Sigmoid colon (tissue), 4 donors: Measurements from ENCODE around the gene NCOR2.

Source experiments
- EP300 ChIP-seq, 4 donors: sonication (generic); formaldehyde crosslinking; IDR thresholded peaks; one replicate each; pipeline ENCODE4 v1.6.1; 2017; ENCODE audit warnings: antibody characterized with exemption in 4 of 4
- POLR2A ChIP-seq, 2 donors: fragments of 450-650 bp; IDR thresholded peaks; one replicate each; pipeline ENCODE4 v1.6.1; 2016; ENCODE audit warnings: antibody characterized with exemption in 2 of 2, mild to moderate bottlenecking in 2 of 2, moderate library complexity in 2 of 2
- POLR2AphosphoS5 ChIP-seq, 4 donors: sonication (generic); formaldehyde crosslinking; IDR thresholded peaks; one replicate each; pipeline ENCODE4 v1.6.1; 2017; ENCODE audit warnings: antibody characterized with exemption in 4 of 4
- TF ChIP-seq, protein P1 (sequence below), 4 experiments: fragments of 450-650 bp in 3 of 4; fragments of 200-600 bp in 1 of 4; IDR thresholded peaks; one replicate each; pipeline ENCODE4 v1.5.1; 2016 to 2019; ENCODE audit warnings: antibody characterized with exemption in 4 of 4, mild to moderate bottlenecking in 3 of 4, moderate library complexity in 2 of 4

DNA sequence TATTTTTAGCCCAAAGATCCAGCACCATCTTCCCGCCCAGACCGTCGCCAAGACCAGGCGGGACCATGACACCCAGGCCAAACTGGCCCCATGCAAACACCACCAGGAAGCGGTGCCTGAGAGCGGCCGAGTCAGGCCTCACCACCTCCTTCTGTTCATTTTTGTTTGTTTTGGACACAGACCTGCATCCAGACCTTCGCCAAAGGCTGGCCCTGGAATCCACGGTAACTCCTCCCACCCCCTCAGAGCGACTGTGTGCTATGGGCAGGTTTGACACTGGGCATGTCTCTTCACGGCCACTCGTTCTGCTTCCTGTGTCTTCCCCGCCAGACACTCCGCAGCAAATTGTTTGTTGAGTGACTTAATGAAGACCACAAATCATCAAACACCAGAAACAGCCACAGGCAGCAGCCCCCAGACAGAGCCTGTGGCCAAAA is 47.1 kb downstream of the NCOR2 start:
- TF ChIP-seq, protein P1, sequence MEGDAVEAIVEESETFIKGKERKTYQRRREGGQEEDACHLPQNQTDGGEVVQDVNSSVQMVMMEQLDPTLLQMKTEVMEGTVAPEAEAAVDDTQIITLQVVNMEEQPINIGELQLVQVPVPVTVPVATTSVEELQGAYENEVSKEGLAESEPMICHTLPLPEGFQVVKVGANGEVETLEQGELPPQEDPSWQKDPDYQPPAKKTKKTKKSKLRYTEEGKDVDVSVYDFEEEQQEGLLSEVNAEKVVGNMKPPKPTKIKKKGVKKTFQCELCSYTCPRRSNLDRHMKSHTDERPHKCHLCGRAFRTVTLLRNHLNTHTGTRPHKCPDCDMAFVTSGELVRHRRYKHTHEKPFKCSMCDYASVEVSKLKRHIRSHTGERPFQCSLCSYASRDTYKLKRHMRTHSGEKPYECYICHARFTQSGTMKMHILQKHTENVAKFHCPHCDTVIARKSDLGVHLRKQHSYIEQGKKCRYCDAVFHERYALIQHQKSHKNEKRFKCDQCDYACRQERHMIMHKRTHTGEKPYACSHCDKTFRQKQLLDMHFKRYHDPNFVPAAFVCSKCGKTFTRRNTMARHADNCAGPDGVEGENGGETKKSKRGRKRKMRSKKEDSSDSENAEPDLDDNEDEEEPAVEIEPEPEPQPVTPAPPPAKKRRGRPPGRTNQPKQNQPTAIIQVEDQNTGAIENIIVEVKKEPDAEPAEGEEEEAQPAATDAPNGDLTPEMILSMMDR (IDR thresholded peaks at IDR 0.05) = no peak
- no peak for TF ChIP-seq POLR2A (IDR thresholded peaks at IDR 0.05)
- TF ChIP-seq POLR2AphosphoS5 (IDR thresholded peaks at IDR 0.05) = no peak
- TF ChIP-seq EP300 (IDR thresholded peaks at IDR 0.05) = no peak
